HG02610 (cell line): ENCODE measurements around the gene PLEKHA7.
"Not testable (repeated sequence)": the region's sequence is repeated elsewhere in the genome, so short reads cannot be mapped to it uniquely, and the experiment has no call there.

Experiments
- ATAC-seq: cut with Tn5 transposase; IDR thresholded peaks from one replicate; pipeline ENCODE4 v1.9.1; 2021; ENCODE audit warnings: mild to moderate bottlenecking, moderate library complexity; ENCODE audit not compliant: unreplicated experiment

The PLEKHA7 gene

DNA sequence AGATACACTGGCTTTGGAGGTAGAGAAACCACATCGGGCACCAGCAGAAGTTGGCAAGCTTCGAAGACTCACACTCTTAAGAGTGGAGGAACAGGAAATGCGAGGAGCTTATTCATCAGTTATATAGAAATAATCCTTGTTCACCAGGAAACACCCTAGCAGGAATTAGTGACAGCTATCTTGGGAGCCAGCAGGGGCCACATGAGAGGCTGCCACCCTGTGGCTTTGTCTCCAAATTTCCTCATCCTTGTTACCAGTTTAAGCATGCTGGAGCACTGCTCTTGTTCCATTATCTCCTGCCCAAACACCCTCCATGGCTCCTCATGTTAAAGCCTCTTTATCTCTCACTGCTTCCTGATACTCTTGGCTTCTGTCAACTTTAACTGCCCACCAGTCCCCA lies 131.0 kb downstream of the PLEKHA7 start:
- ATAC-seq, result no peak

DNA sequence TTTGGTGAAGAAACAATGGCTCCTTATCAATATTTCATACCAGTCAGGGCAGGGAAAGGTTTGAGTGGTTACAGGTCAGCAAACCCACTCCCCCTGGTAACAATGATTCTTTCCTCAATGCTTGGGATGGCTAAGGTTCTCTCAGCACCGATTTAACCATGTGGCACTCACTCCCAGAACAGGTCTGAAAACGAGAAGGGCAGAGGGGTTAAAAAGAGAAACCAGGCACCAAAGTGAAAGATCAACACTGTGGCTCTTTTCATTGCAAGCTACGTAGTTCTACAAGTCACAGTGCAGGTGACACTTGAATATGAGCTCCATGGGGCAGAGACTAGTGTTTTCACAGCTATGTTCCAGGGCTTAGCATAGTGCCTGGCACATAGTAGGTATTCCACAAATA lies 132.4 kb downstream of the PLEKHA7 start:
- ATAC-seq, result no peak

DNA sequence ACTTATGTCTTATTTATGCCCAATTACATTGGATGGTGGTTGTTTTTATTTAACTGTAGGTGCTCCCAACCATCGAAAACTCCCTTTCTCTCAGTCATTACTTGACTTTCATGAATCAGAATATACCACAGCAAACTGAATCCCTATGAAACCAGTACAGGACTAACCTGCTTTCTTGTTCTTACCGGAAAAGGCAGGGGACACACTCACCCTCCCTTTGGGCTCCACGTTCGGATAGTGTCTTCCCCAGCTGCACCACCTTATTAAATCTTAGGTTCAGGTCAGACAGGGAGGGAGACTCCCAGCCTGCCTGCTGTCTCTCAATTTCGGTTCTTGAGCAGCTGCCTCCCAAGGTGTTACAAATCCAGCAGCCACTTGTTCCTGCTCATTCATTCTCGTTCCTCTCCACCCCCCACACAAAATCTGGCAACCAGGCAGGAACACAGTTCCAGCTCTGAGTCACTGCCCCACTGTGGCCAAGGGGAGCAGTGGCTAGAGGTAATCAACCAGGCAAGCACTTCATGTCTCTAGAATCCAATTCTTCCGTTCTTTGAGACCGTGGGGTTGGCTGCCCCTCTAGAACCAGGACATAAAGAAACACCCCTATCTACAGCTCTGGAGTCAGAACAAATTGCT lies 133.0 kb downstream of the PLEKHA7 start:
- ATAC-seq, result no peak

DNA sequence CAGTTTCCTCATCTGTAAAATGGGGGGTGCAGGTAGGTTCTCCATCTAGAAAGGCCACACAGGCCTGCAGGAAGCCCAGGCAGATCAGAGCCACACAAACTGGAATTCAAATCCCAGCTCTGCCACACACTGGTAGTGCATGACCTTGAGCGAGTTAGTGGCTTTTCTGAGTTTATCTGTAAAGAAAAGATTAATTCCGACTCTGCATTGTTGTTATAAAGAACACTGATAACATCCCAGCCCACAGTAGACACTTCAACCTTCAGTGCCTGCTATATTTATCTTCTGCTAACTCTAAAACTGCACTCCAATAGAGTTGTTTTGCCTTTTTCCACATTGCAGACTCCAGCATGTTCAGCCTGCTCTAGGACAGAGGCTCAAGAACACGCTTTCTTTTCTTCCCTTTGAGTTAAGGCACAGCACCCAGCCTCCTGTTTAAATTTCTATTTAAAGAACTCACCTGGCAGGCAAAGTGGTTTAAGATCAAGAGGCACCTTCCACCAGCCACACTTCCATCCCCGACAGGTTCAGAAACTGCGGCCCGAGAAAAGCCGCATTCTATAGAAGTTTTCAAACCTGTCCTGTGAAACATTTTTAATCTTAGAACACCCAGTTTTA lies 133.9 kb downstream of the PLEKHA7 start:
- ATAC-seq, result no peak

DNA sequence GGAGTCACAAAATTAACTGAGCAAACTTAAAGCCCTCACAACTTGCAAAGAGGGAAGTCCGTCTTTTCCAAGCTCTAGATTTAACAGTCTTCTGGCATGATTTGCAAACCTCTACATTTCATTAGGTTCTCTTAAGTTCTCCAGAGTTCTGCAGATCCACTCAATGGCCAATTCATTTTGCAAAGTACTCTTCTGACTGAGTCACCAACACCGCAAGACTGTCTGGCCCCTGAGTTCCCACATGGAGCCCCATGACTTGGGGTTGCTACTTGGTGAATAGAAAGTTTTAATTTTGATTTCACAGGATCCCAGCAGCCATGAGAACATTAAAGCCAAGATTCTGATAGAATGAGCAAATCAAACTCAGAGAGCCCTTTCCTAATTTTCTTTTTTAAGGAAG lies 134.5 kb downstream of the PLEKHA7 start:
- ATAC-seq, result no peak

DNA sequence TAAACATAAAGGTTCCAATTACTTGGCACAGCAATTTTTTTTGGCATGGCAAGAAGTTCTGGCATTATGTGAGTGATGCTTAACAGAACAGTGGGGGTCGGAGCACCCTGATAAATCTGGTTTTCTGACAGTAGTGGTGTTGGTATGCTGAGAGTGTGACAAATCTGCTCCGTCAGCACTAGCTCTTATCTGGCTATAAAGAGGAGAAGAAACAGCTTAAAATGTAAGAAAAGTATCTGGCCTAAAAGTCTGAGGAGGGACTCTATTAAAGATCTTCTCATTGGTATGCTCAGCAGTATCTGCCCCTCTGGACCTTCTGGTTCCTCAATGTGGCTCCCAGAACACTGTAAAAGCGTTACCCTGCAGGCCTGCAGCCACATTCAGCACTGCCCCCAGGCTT lies 137.4 kb downstream of the PLEKHA7 start:
- ATAC-seq, result no peak

DNA sequence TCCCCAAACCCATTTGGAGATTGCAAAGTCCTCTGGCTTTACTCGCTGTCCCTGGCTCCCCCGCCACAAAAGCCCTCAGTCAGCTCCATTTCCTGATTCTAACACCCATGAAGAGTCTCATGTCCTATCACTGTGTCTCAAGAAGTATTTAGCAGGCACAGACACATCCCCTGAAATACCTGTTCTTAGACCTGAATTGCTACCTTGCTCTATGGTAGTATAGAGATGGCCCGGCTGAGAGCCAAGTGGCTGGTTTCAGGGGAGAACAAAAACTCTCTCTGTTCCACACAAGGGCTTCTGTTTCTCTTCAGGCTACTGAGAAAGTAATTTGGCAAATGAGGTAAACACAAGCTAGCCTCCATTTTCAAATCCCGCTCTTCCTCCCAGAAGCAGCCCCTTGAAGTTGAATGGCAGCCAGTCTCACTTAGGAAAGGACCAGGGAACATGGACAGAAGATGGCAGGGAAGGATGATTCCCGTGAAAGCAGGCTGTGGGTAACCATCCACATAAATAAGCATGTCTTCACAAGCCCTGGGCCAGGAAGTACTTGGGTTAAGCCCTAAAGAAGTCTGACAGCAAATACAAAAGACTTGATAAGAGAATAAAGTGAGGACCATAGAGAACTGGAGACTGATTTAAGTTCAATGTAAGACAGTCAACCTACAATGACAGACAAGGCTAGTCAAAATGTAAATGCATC lies 138.0 kb downstream of the PLEKHA7 start:
- ATAC-seq, result no peak

DNA sequence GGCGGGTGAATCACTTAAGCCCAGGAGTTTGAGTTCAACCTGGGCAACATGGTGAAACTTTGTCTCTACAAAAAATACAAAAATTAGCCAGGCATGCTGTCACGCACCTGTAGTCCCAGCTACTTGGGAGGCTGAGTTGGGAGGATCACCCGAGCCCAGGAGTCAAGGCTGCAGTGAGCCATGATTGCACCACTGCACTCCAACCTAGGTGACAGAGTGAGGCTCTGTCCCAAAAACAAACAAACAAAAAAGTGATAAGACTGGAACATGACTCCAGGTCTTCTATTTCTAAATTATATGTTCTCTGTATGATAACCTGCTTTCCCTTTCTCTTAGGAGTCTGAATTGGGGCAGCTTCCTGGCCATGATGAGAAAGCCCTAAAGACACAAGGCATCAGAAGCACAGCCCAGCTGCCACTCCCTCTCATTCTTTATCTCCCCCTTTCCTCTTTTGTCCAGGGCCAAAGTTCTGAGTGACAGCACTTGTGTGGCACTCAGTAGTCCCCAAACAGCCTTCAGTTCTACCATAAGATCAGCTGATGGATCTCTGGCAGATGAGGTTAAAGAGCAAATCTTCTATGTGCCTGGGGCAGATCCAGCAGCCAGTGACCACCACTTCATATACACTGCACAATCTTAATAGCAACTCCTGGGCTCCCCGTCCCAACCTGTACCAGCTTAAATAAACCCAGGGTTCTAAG lies 139.8 kb downstream of the PLEKHA7 start:
- no peak for ATAC-seq

DNA sequence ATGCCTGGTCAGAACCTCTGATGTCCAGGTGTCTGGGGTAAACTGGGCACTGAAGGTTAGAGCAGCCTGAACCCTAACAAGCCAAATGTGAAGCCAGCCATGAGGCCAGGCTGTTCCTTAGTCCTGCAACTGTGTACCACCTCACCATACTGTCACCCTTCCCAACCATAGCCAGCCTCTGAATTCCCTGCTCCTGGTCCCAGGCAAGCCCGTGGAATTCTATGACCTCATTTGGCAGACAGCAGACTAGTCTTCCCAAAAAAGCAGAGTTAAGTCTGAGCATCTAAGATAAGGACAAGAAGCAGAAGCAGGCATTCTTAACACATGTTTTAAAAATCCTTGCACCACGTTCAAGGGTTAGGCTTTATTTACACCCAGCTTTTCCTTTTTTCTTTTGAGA lies 140.9 kb downstream of the PLEKHA7 start:
- ATAC-seq, result no peak

DNA sequence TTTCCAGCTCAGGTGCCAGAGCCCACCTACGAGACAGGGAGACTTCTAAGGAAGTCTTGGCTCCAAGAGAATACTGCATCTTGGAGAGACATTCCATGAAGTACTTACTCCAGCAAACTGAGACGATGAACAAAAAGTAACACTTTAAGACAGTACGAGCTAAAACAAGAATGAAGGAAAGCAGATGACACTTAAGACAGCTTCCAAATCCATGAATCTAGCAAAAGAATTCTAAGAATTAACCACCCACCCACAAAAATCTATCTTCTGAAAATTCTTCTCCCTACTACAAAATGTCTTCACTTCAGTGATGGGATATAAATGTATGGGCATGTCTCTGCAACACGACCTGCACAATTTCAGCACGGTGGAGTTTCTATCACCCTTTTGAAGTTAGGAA lies 142.8 kb downstream of the PLEKHA7 start:
- ATAC-seq, result no peak

DNA sequence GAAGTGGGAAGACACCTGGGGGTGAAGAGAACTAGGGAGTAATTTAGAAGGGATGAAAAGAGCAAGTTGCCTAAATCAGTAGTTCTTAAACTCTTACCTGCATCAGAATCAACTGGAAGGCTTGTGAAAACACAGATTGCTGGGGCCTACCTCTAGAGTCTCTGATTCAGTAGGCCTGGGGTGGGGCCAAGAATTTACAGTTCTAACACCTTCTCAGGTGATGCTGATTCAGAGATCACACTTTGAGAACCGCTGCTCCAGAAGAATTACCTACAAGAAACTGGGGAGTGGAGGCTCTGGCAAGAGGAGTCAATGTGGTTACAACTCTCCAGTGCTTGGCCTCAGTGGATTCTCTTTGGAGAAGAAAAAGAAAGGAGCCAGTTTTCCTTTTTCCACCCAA lies 147.1 kb downstream of the PLEKHA7 start:
- no peak for ATAC-seq

DNA sequence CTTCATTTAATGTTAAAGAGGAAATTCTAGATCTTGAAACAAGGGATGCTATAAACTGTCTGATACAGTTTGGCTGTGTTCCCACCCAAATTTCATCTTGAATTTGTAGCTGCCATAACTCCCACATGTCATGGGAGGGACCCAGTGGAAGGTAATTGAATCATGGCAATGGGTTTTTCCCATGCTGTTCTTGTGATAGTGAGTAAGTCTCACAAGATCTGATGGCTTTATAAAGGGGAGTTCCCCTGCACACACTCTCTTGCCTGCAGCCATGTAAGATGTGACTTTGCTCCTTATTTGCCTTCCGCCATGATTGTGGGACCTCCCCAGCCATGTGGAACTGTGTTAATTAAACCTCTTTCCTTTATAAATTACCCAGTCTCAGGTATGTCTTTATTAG lies 149.8 kb downstream of the PLEKHA7 start:
- not testable (repeated sequence) for ATAC-seq

DNA sequence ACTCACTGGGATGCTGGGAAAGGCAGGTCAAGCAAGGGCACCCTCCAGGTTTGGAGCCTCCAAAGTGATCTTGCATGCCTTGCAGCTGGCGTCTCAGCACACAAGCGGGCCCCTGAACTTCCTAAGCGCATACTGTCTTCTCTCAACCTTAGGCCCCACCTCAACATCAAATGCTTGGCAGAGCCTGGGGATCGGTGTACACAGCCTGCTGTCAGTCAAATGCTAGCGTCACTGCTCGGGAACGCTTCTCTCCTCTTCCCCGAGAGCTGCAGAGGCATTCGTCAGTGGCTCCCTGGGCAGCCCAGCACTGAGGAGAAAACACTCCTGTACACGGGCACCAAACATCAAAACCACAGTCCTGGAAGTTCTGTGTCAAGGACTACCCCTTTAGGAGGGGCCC lies 150.8 kb downstream of the PLEKHA7 start:
- ATAC-seq, result no peak

DNA sequence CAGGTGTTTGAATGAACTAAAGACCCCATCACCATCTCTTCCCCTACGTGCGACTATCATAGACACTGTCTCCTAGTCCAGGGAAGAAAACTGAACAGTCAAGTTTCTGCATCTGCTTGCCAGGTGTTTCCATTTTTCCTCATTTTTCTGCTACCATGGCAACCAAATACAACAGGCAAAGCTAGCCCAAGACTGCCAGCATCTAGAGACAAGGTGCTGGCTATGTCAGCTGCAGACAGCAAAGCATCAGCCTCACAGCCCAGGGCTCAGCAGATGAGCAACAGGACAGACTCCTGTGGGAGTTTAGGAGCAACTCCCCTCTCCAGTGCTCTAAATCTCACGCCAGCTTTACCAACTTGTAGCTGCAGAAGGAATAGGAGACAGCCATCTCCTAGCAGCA lies 151.5 kb downstream of the PLEKHA7 start:
- no peak for ATAC-seq

DNA sequence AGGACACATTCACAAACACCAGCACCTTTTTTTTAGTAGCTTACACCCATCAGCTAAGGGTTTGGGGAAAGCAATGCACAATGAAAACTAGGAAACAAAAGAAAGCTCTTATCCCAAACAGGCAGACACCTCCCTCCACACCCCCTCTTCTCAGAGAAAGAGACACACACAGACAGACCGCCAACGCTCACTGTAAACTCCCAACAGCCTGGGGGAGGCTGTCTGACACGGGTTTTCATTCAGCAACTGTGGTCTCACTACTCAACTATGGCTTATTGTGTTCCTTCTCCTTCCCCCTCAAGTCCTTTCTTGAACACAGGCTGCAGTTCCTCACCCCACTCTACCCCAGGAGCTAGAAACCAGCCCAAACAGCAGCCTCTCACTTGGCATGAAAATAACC lies 152.4 kb downstream of the PLEKHA7 start:
- ATAC-seq, result no peak

DNA sequence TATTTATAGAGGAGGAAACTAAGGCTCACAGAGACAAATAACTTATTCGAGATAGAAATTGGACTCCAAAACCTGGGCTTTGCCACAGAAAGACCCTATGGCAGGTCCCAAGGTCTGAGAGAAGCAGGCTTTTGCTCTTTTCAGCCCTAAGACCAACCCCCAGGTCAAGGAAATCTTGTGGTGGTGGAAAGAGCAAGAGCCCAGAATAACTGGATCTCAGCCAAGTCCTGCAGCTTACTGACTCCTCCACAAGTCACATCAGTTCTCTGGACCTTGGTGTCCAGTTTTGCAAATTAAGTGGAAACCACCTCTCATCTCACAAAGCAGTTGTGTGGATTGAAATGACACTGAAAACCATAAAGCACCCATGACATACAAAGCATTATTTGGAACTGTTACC lies 153.6 kb downstream of the PLEKHA7 start:
- ATAC-seq, result no peak

DNA sequence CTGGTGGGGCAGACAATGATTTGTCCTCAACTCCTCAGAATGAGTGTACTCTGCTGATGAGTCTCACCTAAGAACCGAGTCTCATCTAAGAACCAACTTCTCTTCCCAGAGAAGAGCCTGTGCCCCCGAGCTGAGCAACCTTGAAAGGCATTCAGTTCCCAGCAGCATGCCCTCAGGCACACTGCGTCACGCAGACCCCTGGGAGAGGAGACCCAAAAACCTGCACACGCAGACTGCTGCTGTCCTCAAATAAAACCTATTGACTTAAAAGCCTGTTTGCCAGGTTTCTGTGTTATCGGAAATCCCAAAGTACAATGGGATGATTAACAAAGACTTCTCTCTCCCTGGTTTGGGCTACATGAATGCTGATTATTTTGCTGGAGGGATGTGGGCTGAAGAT lies 154.6 kb downstream of the PLEKHA7 start:
- no peak for ATAC-seq

DNA sequence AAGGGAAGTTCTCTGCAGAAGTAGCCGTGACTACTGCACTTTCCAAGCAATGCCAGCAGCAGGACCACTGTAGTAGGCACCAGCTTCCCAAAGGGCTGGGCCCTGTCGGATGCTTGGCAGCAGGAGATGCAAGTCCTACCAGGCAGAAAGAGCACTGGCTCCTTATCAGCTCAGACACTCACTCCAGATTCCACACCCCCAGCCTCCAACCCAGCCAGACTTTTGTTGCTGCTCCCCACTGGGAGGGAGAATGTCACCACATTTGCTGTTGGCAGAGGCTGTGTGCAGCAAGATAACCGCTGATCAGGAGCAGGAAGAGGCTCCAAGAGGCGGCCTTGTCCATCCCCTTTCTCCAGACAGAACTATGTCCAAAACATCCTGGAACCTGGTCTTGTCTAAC lies 157.0 kb downstream of the PLEKHA7 start:
- ATAC-seq, result no peak

DNA sequence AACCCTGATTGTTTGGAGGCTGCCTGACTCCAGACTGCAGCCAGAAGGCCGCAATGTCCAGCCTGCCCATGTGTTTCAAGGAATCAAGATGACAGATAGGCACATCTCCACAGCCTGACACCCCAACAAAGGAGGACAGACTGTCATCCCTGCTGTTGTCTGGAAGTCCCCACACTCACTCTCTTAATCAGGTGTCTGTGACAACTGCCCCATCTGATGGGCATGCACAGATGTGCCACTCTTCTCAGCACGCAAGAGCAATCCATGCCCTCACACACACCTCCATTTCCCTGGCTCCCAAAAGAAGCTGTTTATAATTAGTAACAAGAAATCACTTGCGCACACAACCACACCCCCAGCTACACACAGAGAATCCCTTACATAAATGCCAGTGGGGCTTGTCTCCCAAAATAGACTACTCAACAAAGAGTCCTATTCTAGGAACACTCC lies 158.2 kb downstream of the PLEKHA7 start:
- ATAC-seq, result no peak

DNA sequence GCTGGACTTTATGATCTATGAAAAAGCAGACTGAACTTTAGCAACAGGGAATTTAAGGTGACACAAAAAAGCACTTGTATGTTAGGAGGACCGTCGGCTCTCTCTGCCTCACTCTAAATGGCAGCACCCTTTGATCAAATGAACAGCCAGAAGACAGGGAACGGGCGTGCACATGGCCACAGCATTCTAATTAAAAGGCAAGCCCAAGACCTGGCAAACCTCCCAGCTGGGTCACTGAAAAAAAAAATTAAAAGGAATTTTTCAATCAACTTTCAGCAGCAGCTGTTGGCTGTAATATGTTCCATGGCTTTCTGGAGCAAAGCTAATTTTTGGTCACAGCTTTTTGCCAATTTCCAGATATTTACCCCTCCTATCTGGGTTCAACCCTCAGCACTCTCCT lies 159.2 kb downstream of the PLEKHA7 start:
- no peak for ATAC-seq

DNA sequence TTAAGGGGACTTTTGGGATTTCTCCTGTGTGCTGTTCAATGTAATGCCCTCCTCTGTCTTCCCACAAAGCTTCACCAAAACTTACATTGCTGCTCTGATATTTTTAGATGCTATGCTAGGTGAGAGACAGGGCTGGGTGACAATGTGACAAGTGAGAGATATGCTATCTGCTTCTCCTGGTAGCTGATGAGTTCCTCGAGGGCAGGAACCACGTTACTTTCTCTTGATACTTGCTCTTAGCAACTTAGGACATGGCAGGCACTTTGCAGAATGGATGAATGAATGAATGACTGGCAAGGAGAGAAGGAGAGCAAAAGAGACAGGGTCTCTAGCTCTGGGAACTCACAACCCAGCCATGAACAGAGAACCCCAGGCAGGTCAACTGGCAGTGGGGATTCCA lies 160.4 kb downstream of the PLEKHA7 start:
- no peak for ATAC-seq

DNA sequence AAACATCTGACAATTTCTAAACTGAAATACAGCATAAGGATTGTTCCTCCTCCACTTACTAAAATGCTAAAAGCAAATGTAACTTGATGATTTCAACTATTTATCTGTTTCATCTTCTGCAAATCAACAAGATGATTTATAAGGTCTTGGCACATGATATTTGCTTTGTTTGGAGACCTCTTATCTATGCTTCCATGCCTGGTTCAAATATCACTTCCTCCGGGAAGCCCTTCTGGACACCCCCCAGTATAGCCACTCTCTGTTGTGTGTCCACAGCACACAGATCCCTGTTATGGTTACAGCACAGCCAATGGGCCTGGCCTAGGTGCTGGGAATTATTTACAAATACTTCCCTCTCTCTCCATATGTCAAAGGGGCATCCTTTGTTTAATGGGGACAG lies 160.9 kb downstream of the PLEKHA7 start:
- ATAC-seq, result no peak
